Thyroid gland (tissue), 4 donors: ENCODE results near the gene ANKMY2.

ENCODE experiments used
- CTCF ChIP-seq, 6 experiments: fragments of 200-600 bp in 3 of 6; fragments of 450-650 bp in 3 of 6; sonication (generic) in 3 of 6; IDR thresholded peaks; one replicate each; pipeline ENCODE4 v1.5.1; 2016 to 2019; ENCODE audit warnings: antibody characterized with exemption in 6 of 6, mild to moderate bottlenecking in 2 of 6, inconsistent platforms in 1 of 6, moderate library complexity in 1 of 6
- POLR2A ChIP-seq, 2 donors: fragments of 450-650 bp; IDR thresholded peaks; one replicate each; pipeline ENCODE4 v1.6.1; 2017; ENCODE audit warnings: antibody characterized with exemption in 2 of 2, mild to moderate bottlenecking in 2 of 2, moderate library complexity in 1 of 2

GRCh38 chr7:16655394-16655793, 9.8 kb upstream of the ANKMY2 start:
- TF ChIP-seq CTCF (IDR thresholded peaks at IDR 0.05) (no peak), POLR2A (IDR thresholded peaks at IDR 0.05) (no peak)
